CD4-positive, alpha-beta T cell treated with Interleukin-17A for 1 hour (primary cell): ENCODE data around the gene SBK3.
"Not testable (repeated sequence)": the region's sequence is repeated elsewhere in the genome, so short reads cannot be mapped to it uniquely, and the experiment has no call there.

Experiments
- DNase-seq: peaks from one replicate; pipeline ENCODE4 v3.0.0-alpha.2; 2020

Gene SBK3

DNA sequence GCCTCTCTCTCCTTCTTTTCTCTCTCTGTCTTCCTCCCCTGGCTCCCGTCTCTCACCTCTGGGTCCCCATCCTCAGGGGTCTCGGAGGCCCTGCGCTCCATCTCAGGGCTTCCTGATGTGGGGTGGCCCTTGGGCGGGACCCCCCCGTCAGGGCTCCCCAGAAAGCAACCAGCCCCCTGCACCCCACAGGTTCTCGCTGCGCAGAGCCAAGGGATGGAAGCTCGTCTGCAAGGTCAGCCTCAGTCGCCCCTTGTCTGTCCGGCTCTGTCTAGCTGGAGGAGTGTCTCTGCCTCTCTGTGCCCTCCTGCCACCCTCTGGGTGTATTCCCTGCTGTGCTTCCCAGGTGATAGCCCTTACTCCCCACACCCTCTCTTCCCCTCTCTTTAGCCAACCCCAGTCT, at the start of gene SBK3:
Gene SBK3 (minus strand): TSS at position 101 of the 400 bp plus-strand sequence. CDS start 0 bp downstream, at position 101.
- no peak for DNase-seq

DNA sequence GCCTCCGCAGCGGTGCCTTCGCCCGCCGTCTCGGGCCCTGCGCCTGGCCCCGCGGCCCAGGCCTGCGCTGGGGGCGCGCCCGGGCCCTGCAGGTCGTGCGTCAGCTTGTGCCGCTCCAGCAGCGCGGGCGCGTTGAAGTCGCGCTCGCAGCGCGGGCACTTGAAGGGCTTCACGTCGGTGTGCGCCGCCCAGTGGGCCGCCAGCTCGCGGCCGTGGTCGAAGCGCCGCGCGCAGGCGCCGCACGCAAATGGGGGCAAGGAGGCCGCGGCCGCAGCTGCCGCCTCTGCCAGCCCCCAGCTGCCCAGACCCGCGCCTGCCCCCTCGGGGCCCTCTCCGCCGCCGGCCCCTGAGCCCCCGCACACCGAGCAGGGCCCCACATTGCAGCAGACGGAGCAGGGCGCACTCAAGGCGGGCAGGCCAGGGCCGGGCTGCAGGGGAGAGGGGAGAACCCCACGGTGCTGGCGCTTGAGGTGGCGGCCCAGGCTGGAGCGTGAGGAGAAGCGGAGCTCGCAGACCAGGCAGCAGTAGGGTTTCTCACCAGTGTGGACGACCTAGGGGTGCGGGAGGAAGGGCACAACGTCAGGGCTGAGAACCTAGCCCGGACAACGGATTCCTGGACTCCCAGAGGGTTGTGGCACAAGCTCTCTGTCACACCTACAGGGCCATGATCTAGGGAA, 47.9 kb upstream of the SBK3 start:
- DNase-seq, result no peak

DNA sequence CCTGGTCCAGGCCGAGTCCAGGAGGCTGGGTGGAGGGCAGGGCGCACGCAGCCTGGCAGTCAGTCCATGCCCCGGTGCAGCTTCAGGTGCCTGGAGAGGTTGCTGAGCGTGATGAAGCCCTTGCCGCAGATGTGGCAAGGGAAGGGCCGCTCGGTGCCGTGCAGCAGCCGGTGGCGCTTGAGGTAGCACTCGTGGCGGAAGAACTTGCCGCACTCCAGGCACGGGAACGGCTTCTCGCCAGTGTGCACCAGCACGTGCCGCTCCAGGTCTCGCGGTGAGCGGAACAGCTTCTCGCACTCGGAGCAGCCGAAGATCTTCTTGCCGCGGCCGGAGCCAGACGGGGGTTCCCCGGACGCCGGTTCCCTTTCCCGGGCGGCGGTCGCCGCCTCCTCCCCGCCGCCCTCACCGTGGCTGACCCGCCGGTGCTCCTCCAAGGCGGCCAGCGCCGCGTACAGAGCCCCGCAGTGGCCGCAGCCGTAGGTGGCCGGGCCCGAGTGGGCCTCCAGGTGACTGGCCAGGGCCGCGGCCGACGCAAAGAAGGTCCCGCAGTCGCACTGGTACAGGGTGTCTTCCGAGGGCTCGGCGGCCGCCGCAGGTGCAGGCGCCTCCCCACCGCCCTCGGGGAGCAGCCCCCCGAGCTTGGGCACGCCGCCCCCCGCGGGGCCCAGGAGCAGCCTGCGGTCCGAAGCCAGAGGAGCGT, 47.2 kb upstream of the SBK3 start:
- no peak for DNase-seq

GRCh38 chr19:55591555-55591954, 46.2 kb upstream of the SBK3 start:
- DNase-seq, result no peak

DNA sequence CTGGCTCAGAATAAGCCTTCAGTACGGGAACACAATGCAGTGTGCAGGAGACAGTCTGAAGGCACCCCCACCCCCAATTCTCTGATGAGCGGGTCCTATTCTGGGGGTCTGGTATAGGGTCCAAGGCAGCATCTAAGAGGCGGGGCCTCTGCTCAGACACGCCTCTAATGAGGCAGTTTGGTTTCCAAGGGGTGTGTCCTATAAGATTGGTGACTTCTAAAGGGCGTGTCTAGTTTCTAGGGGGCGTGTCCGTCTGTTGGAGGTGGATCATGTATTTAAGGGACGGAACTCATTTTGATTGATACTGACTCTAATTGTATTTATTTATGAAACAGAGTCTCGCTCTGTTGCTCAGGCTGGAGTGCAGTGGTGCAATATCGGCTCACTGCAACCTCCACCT, 45.3 kb upstream of the SBK3 start:
- no peak for DNase-seq

DNA sequence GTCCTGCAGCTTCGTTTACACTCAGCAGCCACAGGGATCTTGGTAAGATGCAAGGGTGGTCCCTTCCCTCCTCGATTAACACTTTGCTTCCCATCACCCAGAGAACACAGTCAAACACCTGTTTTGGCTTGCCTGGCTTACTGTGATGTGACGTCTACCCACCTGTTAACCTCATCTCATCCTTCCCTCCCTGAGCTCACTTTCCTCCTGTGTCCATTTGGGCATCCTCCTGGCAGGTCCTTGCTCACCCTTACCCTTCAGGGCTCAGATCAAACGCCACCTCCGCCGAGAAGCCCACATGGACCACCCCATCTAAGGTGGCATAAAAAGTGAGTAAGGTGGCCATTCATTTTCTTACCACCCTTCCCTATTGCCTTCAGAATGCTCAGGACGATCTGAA, 44.8 kb upstream of the SBK3 start:
- DNase-seq, result no peak

DNA sequence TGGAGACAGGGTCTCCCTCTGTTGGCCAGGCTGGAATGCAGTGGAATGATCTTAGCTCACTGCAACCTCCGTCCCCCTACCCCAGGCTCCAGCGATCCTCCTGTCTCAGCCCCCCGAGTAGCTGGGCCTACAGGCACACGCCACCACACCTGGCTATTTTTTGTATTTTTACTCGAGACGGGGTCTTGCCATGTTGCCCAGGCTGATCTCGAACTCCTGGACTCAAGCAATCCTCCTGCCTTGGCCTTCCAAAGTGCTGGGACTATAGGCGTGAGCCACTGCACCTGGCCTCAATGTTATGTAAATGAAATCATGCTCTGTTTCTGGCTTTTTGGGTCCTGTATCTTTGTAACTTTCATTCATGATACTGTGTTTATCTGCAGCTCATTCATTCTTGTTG, 43.4 kb upstream of the SBK3 start:
- no peak for DNase-seq

GRCh38 chr19:55586976-55587668, 41.8 kb upstream of the SBK3 start:
- DNase-seq, result peak; percentile 96

DNA sequence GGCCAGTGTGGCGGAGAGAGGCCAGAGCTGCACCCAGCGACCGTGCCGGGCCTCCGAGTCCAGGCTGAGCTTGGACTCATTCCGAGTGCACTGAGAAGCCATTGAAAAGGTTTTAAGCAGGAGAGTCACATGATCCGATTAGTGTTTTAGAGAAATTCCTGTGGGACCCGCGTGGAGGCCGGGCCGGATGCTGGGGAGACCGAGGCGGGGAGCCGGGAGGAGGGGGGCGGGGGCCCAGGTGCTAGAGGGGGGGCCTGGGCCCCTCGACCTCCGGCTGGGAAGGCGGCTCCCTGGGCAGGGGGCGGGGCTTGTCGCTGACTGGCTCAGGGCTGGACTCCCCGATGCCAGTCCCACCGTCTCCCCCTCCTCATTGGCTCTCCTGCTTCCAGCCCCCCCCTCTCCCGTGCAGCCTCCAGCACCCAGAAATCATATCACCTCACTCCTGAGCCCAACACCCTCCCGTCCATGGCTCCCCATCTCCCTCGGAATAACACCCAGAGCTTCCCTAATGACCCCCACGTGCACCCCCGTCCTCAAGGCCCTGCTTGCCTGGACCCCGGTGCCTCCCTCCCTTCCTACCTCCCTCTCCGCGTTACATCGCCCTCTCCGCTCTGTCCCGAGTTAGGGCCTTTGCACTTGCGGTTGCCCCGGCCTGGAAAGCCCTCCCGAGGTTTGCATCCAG, 40.5 kb upstream of the SBK3 start:
- peak; percentile 46 for DNase-seq

DNA sequence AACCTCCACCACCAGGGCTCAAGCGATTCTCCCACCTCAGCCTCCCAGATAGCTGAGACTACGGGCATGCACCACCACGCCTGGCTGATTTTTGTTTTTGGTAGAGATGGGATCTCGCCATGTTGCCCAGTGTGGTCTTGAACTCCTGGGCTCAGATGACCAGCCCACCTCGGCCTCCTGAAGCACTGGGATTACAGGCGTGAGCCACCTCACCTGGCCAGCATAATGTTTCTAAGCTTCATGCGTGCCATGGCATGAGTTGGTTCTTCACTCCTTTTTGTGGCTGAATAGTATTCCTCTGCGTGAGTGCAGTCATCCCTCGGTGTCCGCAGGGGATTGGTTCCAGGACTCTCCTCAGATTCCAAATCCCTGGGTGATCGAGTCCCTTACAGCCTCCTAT, 39.5 kb upstream of the SBK3 start:
- DNase-seq, result no peak

GRCh38 chr19:55583897-55584296, 38.6 kb upstream of the SBK3 start:
- DNase-seq, result not testable (repeated sequence)

DNA sequence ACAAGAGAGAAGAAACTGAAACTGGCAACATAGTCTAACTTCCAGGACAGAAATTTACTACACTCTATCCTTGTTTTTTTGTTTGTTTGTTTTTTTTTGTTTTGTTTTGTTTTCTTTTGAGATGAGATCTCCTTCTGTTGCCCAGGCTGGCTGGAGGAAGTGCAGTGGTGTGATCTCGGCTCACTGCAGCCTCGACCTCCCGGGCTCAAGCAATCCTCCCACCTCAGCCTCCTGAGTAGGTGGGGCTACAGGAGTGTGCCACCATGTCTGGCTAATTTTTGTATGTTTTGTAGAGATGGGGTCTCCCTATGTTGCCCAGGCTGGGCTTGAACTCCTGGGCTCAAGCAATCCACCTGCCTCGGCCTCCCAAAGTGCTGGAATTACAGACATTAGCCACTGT, 36.9 kb upstream of the SBK3 start:
- not testable (repeated sequence) for DNase-seq

GRCh38 chr19:55581823-55582223, 36.5 kb upstream of the SBK3 start:
- DNase-seq, result no peak

DNA sequence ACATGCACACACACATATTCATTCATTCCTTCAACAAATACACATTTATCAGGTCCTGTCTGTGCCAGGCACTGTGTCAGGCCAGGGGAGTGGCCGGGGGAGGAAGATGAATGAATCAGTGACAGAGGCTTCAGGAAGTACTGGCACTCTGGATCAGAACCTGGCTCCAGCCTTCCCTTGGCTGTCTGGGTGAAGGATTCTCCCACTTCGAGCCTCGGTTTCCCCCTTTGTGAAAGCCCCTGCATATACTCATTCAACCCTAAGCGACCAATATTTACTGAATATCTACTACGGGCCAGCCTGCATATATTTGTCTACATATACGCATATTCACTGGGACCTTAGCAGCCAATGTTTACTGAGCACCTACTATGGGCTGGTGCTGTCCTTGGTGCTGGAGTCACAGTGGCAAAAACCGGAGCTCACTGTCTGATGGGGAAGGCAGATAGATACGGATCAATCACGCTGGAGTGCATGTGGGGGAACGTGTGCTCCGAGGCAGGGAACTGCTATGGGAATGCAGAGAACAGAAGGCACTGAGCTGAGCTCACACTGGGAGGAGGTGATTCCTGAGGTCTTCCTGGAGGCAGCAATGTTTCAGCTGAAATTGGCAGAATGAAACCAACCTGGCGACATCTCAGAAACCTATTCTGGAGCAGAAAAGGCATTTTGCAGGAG, 35.9 kb upstream of the SBK3 start:
- peak; percentile 33 for DNase-seq

DNA sequence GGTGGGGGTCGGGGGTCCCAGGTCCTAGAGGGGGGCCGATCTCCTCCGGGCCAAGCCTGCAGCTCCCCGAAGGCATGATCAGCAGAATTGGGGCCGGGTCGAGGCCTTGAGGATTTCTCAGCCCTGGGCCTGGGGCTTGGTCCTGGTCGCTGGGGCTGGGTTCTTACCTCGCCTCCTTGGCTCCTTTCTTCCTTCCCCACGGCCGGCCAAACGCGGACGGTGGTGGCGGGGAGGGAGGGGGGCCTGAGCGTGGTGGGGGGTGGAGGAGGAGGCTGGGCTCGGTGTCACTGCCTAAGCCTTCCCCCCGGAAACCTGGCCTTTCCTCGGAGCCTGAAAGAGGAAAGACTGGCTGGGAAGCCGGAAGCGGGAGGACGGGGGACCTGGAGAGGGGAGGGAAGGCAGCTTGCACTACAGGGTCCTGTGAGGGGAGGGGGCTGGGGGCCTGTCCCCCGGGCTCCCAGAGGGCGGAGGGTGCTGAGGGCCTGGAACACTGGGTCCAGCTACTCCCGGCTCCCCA, 35.3 kb upstream of the SBK3 start, which contains the start of gene ZNF579:
Gene ZNF579 (minus strand): TSS at position 221 of the 517 bp plus-strand sequence. CDS start 1,209 bp downstream, outside the sequence.
- DNase-seq, result peak; percentile 82

DNA sequence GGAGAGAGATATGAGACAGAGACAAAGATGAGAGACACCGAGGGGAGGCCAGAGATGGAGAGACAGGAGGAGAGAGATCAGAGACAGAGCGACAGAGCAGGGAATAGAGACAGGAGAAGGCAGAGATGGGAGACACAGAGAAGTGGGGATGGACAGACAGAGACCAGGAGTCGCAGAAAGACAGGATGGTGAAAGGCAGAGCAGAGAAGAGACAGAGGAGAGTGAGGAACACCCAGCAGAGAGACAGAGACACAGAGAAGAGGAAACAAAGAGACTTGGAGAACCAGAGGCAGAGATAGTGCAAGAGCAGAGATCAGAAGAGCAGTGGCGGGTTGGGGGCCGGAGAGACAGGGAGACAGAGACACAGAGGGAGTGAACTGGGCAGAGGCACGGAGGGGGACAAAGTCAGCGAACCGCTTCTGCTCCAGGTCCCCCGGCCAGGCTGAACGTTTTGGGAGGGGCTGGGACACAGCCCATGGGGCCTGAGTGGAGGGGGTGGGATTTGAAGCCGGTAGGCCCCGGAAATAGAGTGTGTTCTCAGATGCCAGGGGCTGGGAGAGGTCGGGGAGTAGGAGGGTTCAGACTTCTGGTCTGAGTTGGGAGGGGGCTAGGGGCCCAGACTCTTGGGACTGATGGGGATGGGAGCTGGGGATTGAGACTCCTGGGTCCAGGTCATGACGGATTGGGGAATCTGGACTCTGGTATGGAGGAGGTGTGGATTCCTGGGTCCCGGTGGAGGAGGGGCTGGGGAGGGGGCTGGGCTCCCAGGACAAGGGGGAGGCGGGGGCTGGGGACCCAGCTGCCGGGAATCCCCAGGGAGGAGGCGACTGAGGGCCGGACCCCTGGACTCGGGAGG, 34.7 kb upstream of the SBK3 start:
- no peak for DNase-seq

DNA sequence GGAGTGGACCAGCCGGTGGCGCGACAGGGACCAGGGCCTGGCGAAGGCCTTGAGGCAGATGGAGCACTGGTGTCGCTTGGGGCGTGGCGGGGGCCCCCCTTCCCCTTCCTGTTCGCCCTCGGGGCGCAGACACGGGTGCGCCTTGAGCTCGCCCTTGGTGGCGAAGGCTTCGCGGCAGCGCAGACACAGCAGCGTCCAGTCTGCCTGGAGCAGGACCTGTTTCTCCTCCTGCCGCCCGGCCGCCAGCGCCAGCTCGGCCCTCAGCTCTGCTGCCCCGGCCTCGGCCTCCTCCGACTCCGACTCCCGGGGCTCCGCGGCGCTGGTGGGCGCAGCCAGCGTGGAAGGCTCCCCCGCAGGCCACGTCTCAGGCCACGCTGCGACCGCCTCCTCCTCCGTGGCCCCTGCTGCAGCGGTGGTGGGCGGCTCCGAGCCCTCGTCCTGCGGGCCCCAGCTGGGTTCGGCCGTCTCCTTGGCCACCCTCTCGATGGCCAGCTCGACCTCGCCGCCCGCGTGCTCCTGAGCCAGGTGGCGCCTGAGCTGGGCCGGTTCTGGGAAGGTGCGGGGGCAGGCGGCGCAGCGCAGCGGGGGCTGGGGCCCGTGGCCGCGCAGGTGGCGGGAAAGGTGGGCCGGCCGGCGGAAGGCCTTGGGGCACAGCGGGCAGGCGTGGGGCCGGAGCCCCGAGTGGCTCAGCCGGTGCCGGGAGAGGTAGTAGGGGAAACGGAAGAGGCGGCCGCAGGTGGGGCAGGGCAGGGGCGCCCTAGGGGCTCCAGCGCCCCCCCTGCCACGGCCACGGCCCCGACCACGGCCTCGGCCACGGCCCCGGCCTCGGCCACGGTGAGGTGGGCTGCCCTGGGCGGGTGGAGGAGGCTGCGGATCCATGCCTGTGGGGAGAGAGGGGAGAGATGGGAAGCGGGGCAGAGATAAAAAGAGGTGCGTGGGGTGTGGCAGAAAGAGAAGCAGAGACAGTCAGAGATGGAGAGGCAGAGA, 33.7 kb upstream of the SBK3 start:
- DNase-seq, result no peak

DNA sequence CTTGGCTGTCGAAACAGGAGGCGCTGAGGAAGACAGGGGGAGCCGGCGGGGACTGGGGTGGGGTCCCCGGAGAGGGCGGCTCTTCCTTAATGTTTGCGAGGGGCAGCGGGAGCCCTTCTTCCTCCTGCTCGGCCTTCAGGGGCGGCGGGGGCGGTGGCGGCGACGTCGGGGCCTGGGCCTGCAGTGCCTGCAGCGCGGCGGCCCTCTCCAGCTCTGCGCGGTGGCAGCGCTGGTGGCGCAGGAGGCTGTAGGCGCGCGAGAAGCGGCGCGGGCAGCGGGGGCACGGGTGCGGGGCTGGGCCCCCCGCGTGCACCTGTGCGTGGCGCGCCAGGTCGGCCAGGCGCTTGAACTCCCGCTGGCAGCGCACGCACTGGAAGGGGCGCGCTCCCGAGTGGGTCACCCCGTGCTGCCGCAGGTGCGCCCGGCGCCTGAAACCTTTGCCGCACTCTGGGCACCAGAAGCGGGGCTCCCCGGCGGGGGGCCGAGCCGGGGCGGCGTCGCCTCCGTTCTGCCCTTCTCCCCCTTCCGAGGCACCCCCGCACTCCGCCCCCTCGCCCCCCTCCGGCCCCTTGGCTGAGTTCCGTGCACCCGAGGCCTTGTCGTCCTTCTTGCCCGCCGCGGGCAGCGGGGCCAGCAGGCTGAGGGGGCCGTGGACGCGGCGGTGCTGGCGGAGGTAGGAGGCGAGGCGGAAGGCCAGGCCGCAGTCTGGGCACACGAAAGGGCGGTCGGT, 32.9 kb upstream of the SBK3 start:
- no peak for DNase-seq

- DNase-seq, result no peak
These were observed 31.4 kb upstream of the SBK3 start for GRCh38 chr19:55576746-55577145.
